ENCODE data around the gene LDLRAD2.

- no peak for TF ChIP-seq CTCF (IDR thresholded peaks at IDR 0.05)
- no peak for TF ChIP-seq POLR2A (IDR thresholded peaks at IDR 0.05)
Measured at GRCh38 chr1:21871943-21872342, 59.9 kb downstream of the LDLRAD2 start.

Data from testis (tissue), 2 donors.